ENCODE measurements around the gene SRRM2.
A peak's percentile ranks its signal among the peaks of the same experiment; 100 is the strongest.

SRRM2 gene

GRCh38 chr16:2765462-2766404 is 13.3 kb downstream of the SRRM2 start:
- no peak for DNase-seq

GRCh38 chr16:2766430-2767139 is 14.1 kb downstream of the SRRM2 start:
- DNase-seq, result no peak

- no peak for DNase-seq
These were observed 14.8 kb downstream of the SRRM2 start for GRCh38 chr16:2767140-2767731.

GRCh38 chr16:2767891-2768290 is 15.5 kb downstream of the SRRM2 start:
- DNase-seq, result no peak

- no peak for DNase-seq
These were observed 16.1 kb downstream of the SRRM2 start for GRCh38 chr16:2768403-2769089.

- no peak for DNase-seq
These were observed 16.7 kb downstream of the SRRM2 start for GRCh38 chr16:2769100-2769529.

GRCh38 chr16:2769675-2770056 is 17.2 kb downstream of the SRRM2 start:
- peak; percentile 60 for DNase-seq

GRCh38 chr16:2770057-2770951 is 17.9 kb downstream of the SRRM2 start:
- DNase-seq, result peak; percentile 73

GRCh38 chr16:2771496-2772402 is 19.3 kb downstream of the SRRM2 start:
- no peak for DNase-seq

GRCh38 chr16:2773188-2773968 is 20.9 kb downstream of the SRRM2 start:
- no peak for DNase-seq

GRCh38 chr16:2774161-2774891 is 21.9 kb downstream of the SRRM2 start:
- peak; percentile 71 for DNase-seq

- no peak for DNase-seq
These were observed 22.8 kb downstream of the SRRM2 start for GRCh38 chr16:2775131-2775716.

GRCh38 chr16:2775765-2776499 is 23.5 kb downstream of the SRRM2 start:
- no peak for DNase-seq

- DNase-seq, result no peak
These were observed 24.2 kb downstream of the SRRM2 start for GRCh38 chr16:2776500-2777139.

- peak; percentile 83 for DNase-seq
These were observed 24.9 kb downstream of the SRRM2 start, which contains the start of gene ELOB for GRCh38 chr16:2777231-2777902. Gene ELOB (minus strand): TSS chr16:2777280. CDS start chr16:2777239, 41 bp downstream.

GRCh38 chr16:2777903-2778629 is 25.6 kb downstream of the SRRM2 start:
- DNase-seq, result peak; percentile 32
